Urothelium cell line (cell line): ENCODE data around the gene LRRC3C.
"Not testable (repeated sequence)": the region's sequence is repeated elsewhere in the genome, so short reads cannot be mapped to it uniquely, and the experiment has no call there.

Experiments
- DNase-seq: peaks from one replicate; pipeline ENCODE4 v3.0.0; 2011; ENCODE audit warnings: low spot score, mixed read lengths
- FAIRE-seq: peaks from 2 replicates; lab custom pipeline; 2011; peaks lifted over from hg19 to GRCh38; lab: Jason Lieb, UNC

The LRRC3C gene

GRCh38 chr17:39946551-39947330 lies 19.2 kb downstream of the LRRC3C start:
- DNase-seq (no peak), FAIRE-seq (peak; percentile 55)

GRCh38 chr17:39948489-39948828 lies 20.9 kb downstream of the LRRC3C start:
- FAIRE-seq, DNase-seq: not testable (repeated sequence)

- DNase-seq (no peak), FAIRE-seq (no peak)
Observed at GRCh38 chr17:39949028-39949427, 21.5 kb downstream of the LRRC3C start.

GRCh38 chr17:39950871-39951348 lies 23.4 kb downstream of the LRRC3C start:
- DNase-seq (no peak), FAIRE-seq (no peak)

GRCh38 chr17:39951924-39952679 lies 24.6 kb downstream of the LRRC3C start:
- FAIRE-seq: peak; percentile 37
- no peak for DNase-seq

- FAIRE-seq (peak; percentile 63), DNase-seq (peak; percentile 93)
Observed at GRCh38 chr17:39952680-39953470, 25.3 kb downstream of the LRRC3C start.

- DNase-seq (no peak), FAIRE-seq (no peak)
Observed at GRCh38 chr17:39953471-39953888, 25.9 kb downstream of the LRRC3C start.

GRCh38 chr17:39954876-39955275 lies 27.3 kb downstream of the LRRC3C start:
- DNase-seq: no peak
- no peak for FAIRE-seq

- FAIRE-seq: no peak
Observed at GRCh38 chr17:39955726-39956225, 28.2 kb downstream of the LRRC3C start.

GRCh38 chr17:39960524-39961041 lies 33.1 kb downstream of the LRRC3C start:
- FAIRE-seq (no peak), DNase-seq (no peak)

More at GRCh38 chr17:39955726-39956225, 28.2 kb downstream of the LRRC3C start:
- no peak for DNase-seq

- peak; percentile 44 for FAIRE-seq
- DNase-seq: no peak
Observed at GRCh38 chr17:39962642-39963220, 35.2 kb downstream of the LRRC3C start, which contains the start of gene GSDMA. Gene GSDMA (plus strand): TSS chr17:39963004. CDS start chr17:39965688, 2,684 bp downstream.

- FAIRE-seq (no peak), DNase-seq (peak; percentile 37)
Observed at GRCh38 chr17:39963829-39964228, 36.3 kb downstream of the LRRC3C start.

- FAIRE-seq: no peak
- DNase-seq: no peak
Observed at GRCh38 chr17:39965017-39965699, 37.6 kb downstream of the LRRC3C start.

GRCh38 chr17:39966771-39967170 lies 39.2 kb downstream of the LRRC3C start:
- FAIRE-seq (no peak), DNase-seq (no peak)

- no peak for FAIRE-seq
- no peak for DNase-seq
Observed at GRCh38 chr17:39968761-39969160, 41.2 kb downstream of the LRRC3C start.

GRCh38 chr17:39969375-39969774 lies 41.8 kb downstream of the LRRC3C start:
- DNase-seq (no peak), FAIRE-seq (no peak)

GRCh38 chr17:39970157-39970692 lies 42.7 kb downstream of the LRRC3C start:
- no peak for DNase-seq
- FAIRE-seq: no peak

GRCh38 chr17:39971076-39971603 lies 43.6 kb downstream of the LRRC3C start:
- no peak for DNase-seq
- FAIRE-seq: no peak

- DNase-seq (no peak), FAIRE-seq (no peak)
Observed at GRCh38 chr17:39972271-39972670, 44.7 kb downstream of the LRRC3C start.
